GM12875 (cell line): ENCODE results near the gene NOC2L.

Source experiments
- H3K4me3 ChIP-seq: one replicate; pipeline ENCODE4 v1.5.1; 2011; ENCODE audit warnings: low read depth, low read length, control low read depth
- TF ChIP-seq, protein P1 (sequence below): IDR thresholded peaks from 2 replicates; pipeline ENCODE4 v1.5.1; 2011; ENCODE audit warnings: low read depth, mild to moderate bottlenecking, control low read depth, inconsistent platforms, low read length, moderate library complexity, borderline replicate concordance; ENCODE audit not compliant: insufficient read depth

The NOC2L gene

DNA sequence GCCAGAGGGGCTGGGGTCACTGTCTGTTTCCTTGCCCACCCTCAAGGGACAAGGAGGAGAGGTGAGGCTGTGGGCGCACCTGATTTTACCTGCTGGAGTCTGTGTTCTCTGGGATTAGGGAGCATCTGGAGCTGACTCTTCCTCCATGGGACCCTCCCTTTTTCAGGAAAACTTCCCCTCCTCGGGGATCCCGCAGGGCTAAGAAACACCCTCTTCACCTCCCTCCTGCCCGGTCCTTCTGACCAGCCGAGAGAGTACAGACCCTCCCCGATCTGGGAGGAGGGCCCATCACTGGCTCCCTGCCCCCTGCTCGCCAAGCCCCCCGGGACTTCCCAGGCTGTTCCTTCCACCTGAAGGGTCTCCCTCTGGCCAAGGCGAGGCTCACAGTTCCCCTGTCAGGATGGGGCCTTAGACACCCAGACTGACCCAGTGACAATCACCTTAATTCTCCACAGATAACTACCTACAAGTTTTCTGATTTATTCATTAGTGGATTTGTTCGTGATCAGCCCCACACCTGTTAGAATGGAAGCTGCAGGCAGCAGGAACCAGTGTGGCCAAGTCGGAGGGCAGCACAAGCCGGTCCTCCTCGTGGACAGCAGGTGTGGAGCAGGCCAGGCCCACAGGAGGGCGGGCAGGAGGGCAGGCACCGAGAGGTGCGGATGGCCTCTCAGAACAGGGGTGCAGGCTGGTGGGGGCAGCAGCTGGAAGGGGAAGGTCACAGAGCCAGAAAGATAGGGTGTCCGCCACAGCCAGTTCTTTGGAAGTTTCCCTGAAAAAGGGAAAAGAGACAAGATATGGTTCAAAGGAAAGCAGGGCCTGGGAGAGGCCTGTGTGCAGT is 51.2 kb downstream of the NOC2L start:
- TF ChIP-seq, protein P1, sequence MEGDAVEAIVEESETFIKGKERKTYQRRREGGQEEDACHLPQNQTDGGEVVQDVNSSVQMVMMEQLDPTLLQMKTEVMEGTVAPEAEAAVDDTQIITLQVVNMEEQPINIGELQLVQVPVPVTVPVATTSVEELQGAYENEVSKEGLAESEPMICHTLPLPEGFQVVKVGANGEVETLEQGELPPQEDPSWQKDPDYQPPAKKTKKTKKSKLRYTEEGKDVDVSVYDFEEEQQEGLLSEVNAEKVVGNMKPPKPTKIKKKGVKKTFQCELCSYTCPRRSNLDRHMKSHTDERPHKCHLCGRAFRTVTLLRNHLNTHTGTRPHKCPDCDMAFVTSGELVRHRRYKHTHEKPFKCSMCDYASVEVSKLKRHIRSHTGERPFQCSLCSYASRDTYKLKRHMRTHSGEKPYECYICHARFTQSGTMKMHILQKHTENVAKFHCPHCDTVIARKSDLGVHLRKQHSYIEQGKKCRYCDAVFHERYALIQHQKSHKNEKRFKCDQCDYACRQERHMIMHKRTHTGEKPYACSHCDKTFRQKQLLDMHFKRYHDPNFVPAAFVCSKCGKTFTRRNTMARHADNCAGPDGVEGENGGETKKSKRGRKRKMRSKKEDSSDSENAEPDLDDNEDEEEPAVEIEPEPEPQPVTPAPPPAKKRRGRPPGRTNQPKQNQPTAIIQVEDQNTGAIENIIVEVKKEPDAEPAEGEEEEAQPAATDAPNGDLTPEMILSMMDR, result no peak
- no peak overlapping the region for H3K4me3 ChIP-seq

DNA sequence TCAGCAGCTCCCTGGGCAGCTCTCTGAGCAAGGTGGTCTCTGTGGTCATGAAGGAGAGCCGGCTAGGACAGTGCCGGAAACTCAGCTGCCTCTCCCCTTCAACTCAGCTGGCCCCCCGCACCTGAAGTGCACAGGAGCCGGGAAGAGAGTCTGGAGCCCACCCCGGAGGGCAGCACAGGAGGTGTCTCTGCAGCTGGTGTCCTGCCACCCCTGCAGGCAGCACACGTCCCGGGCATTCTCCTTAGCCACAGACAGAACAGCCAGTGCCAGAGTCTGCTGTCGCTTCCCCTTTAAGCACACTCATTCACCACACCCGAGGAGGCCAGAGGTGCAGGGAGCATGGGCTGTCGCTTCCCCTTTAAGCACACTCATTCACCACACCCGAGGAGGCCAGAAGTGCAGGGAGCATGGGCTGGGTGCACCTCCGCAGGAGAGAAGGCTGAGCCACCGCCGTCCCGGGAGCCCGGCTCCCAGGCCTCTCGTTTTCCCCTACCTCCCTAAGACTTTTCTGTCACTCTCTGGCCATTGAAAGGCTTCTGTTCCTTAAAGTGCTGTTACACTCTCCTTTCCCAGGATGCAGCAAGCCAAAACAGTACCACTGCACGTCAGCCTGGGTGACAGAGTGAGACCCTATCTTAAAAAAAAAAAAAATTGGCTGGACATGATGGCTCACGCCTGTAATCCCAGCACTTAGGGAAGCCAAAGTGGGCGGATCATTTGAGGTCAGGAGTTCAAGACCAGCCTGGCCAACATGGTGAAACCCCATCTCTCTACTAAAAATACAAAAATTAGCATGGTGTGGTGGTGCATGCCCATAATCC is 52.2 kb downstream of the NOC2L start:
- H3K4me3 ChIP-seq, result no peak overlapping the region
- TF ChIP-seq, protein P1, result no peak

DNA sequence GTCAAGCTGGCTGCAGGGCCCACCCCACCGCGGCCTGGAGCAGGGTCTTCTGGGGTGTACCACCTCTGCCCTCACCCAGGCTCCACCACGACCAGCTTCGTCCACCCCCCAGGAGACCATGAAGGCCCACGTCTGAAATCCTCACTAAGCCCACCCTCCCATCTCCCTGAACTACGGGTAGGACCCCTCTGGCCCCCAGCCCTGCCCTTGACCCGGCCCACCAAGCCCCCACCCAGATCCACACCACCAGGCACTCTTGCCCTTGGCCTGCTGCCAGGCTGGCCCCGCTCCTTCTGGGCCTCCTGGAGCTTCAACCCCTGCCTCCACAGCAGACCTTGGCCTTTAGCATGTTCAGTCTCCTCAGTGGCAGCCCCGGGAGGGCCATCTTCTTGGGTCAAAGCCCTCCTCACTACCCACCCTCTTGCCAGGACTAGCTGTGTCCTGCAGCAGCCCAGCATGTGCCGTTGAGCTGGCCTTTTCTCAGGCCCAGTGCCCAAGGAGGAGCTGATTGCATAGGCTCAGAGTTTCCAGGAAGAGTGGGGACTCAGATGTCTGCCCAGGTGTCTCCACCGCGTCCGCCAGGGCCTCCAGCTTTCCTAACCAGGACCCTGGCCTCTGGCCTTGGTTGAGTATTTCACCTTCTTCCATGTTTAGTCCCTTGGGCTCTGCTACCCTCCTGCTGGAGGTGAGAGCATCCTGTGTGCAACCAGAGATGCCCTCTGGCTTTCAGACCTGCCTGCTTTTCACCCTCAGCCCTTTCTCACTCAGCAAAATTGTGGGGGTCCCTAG is 53.1 kb downstream of the NOC2L start:
- no peak overlapping the region for H3K4me3 ChIP-seq

DNA sequence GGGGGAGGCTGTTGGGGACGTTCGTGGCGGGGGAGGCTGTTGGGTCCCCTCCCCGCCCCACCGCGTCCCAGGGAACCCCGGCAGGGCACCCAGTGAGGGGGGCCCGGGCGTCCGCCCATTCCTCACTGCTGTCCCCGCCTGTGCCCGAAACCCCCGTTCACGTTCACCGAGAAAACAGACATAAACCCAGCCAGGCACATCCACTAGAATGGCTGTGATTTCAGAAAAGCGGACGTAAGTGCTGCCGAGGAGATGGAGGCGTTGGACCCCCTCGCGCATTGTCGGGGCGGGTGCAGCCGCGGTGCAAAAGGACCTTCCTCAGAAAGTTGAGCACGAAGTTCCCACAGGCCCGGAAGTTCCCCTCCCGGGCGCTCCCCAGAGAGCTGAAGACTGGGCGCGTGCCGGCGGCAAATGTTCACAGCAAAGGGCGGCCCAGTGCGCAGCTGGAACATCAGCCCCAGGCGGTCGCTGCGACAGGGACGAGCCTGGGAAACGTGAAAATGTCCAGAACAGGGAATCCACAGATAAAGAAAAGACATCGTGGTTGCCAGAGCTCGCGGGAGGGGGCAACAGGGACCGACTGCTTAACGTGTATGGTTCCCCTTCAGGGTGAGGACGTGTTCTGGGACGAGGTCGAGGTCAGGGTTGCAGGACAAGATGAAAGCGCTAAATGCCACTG is 53.8 kb downstream of the NOC2L start:
- TF ChIP-seq, protein P1, result no peak
- peak overlapping the region; percentile 32 for H3K4me3 ChIP-seq

More for the DNA sequence above, 53.1 kb downstream of the NOC2L start:
- TF ChIP-seq, protein P1, result no peak

DNA sequence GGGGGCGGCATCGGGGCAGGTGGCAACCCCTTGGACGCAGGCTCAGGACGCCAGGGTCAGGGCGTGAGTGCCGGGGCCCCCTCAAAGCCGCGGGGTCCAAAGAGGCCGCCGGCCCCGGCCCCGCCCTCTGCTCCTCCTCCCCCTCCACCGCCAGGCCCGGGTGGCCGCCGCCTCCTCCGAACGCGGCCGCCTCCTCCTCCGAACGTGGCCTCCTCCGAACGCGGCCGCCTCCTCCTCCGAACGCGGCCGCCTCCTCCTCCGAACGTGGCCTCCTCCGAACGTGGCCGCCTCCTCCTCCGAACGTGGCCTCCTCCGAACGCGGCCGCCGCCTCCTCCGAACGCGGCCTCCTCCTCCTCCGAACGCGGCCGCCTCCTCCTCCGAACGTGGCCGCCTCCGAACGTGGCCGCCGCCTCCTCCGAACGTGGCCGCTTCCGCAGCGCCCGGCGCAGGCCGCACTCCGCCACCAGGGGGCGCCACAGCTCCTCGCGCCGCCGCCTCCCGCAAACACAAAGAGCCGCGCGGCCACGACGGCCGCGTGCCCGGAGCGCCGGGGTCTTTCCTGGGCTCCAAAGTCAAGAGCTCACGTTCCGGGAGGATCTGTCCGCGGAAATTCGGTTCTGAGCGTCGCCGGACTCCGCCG is 54.6 kb downstream of the NOC2L start:
- peak overlapping the region; percentile 38 for H3K4me3 ChIP-seq
- TF ChIP-seq, protein P1, result peak; percentile 90

DNA sequence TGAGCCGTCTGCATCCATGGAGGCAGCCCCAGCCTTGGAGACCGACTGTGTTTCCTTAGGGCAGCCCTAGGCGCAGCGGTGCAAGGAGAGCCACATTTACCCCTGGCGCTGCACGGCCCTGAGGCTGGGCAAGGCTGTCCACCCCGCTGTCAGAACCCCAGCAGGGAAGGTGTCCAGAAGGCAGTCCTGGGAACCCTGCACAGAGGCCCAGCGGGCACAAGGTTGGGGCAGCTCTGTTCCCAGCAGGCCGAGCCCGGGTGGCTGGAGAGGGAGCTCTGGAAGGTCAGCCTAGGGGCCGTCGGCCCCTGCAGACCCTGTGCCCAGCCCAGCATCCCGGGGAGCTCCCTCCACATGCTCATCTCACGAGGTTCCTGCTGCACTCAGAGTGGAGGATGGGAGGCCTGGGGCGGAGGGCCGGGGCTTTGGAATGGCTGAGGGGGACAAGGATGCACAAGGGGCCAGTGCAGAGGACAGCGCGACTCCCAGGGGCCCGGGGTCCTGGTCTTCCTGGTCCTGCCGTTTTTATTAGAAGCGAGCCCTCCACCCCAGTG is 55.3 kb downstream of the NOC2L start:
- no peak overlapping the region for H3K4me3 ChIP-seq
- TF ChIP-seq, protein P1, result no peak
